Caco-2 (cell line): Measurements from ENCODE around the gene MYO15A. TPM values are rescaled to one million over a fixed set of nuclear protein-coding genes. Genes with fewer than 3 reads are reported as not detected.

Source experiments
- BruUV-seq: library from RNA; stranded (reverse); fragments of 400-500 nt; replicated peaks from 2 replicates; lab custom pipeline; 2021; lab: Mats Ljungman, UMichigan
- CTCF ChIA-PET: fragments of 300-600 bp; sonication (Branson Sonifier 250); formaldehyde crosslinking; loops from one replicate; lab custom pipeline; 2022; ENCODE audit warnings: antibody characterized with exemption; lab: Charles Lee
- POLR2A ChIA-PET: fragments of 300-600 bp; sonication (Branson Sonifier 250); formaldehyde crosslinking; loops from one replicate; lab custom pipeline; 2022; ENCODE audit warnings: antibody characterized with exemption; lab: Charles Lee
- DNase-seq, 2 experiments: peaks; one replicate each; pipeline versions ENCODE4 v3.0.0 to v3.0.0-alpha.2; 2020 to 2022
- H3K27me3 ChIP-seq: replicated peaks from 2 replicates; pipeline ENCODE4 v1.6.0; 2011; ENCODE audit warnings: low read length; ENCODE audit not compliant: control insufficient read depth, insufficient read depth
- H3K36me3 ChIP-seq: 2 replicates; pipeline ENCODE4 v1.5.1; 2011; ENCODE audit warnings: low read length; ENCODE audit not compliant: control insufficient read depth, insufficient read depth
- H3K4me1 ChIP-seq: fragments of 250-450 bp; sonication (Bioruptor Pico); 2 replicates; pipeline ENCODE4 v1.5.1; 2020; ENCODE audit warnings: mild to moderate bottlenecking
- H3K4me3 ChIP-seq: 2 replicates; pipeline ENCODE4 v1.5.1; 2011; ENCODE audit warnings: low read depth, mild to moderate bottlenecking, control low read depth, low read length
- H3K9me3 ChIP-seq: fragments of 250-450 bp; sonication (Bioruptor Pico); 2 replicates; pipeline ENCODE4 v1.5.1; 2020; ENCODE audit warnings: mild to moderate bottlenecking, moderate library complexity
- H3K27ac Mint-ChIP-seq: one replicate; pipeline ENCODE4 v1.8.0; 2022; ENCODE audit warnings: mixed read lengths; ENCODE audit not compliant: unreplicated experiment
- H3K27me3 Mint-ChIP-seq: one replicate; pipeline ENCODE4 v1.8.0; 2022; ENCODE audit warnings: mixed read lengths; ENCODE audit not compliant: insufficient read depth, unreplicated experiment
- H3K36me3 Mint-ChIP-seq: one replicate; pipeline ENCODE4 v1.8.0; 2022; ENCODE audit warnings: mild to moderate bottlenecking, mixed read lengths; ENCODE audit not compliant: insufficient read depth, unreplicated experiment
- H3K4me1 Mint-ChIP-seq: one replicate; pipeline ENCODE4 v1.8.0; 2022; ENCODE audit warnings: low read depth, mixed read lengths; ENCODE audit not compliant: unreplicated experiment
- H3K4me3 Mint-ChIP-seq: one replicate; pipeline ENCODE4 v1.8.0; 2022; ENCODE audit warnings: mild to moderate bottlenecking, moderate library complexity, mixed read lengths; ENCODE audit not compliant: unreplicated experiment
- H3K9me3 Mint-ChIP-seq: one replicate; pipeline ENCODE4 v1.8.0; 2022; ENCODE audit warnings: mixed read lengths; ENCODE audit not compliant: unreplicated experiment
- CTCF ChIP-seq, 2 experiments: fragments of 200-600 bp in 1 of 2; IDR thresholded peaks; 1 replicate in 1 of 2; 2 replicates in 1 of 2; pipeline versions ENCODE4 v1.5.1 to v1.8.0; 2011 to 2022; ENCODE audit warnings: antibody characterized with exemption in 1 of 2, control low read depth in 1 of 2, inconsistent platforms in 1 of 2, low read depth in 1 of 2, low read length in 1 of 2, mild to moderate bottlenecking in 1 of 2, moderate library complexity in 1 of 2; ENCODE audit not compliant: insufficient read depth in 1 of 2, severe bottlenecking in 1 of 2, unreplicated experiment in 1 of 2
- intact Hi-C: fragments of 100-400 bp; cut with micrococcal nuclease; formaldehyde crosslinking; loops from one replicate; pipeline ENCODE4 v1.10.0; 2022; ENCODE audit not compliant: unreplicated experiment
- total RNA-seq: library from RNA; stranded (reverse); gene quantifications from 2 replicates; pipeline ENCODE4 v1.2.3, GENCODE V29; 2022

The MYO15A gene
- total RNA-seq, 1 experiment from 2014 or later, result not detected

- no peak overlapping the region for H3K27ac Mint-ChIP-seq
- no peaks in the 10 kb centered on the region for H3K27me3 Mint-ChIP-seq
These were observed 7.9 kb upstream of the MYO15A start for GRCh38 chr17:18100616-18101015.

DNA sequence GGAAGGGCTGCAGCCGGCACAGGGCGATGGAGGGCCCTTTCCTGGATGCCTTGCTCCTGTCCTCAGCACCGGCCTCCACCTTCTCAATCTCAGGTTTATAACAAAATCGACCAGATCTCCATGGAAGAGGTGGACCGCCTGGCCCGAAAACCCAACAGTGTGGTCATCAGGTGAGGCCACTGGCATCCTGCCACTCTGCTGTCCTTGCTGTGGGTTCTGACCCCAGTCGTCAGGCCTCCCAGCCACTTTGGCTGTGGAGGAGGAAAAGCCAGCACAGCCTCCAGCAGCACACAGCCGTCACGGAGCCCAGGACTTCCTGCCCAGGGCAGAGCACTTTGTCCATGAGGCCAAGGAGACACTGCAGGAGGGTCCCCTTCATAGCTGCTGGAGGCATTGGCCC is 6.7 kb upstream of the MYO15A start:
- Mint-ChIP-seq H3K27ac (no peak overlapping the region), H3K27me3 (no peaks in the 10 kb centered on the region), H3K9me3 (no peaks in the 10 kb centered on the region), H3K4me1 (no peaks in the 10 kb centered on the region), H3K36me3 (peaks cover under 1% of the 10 kb centered on the region), H3K4me3 (no peak overlapping the region)
- no peaks in the 10 kb centered on the region for H3K27me3 ChIP-seq
- ChIA-PET POLR2A (interaction anchor here (0.7 kb wide), 1 partner anchor 228 kb away, joined by 3 read pairs; no protein-coding TSS in a partner anchor), CTCF (interaction anchor here (0.5 kb wide), 1 partner anchor 71 kb away, joined by 5 read pairs; no protein-coding TSS in a partner anchor)
- no peak for TF ChIP-seq CTCF (IDR thresholded peaks at IDR 0.05; ENCODE audit: insufficient read depth in 1 of 2, low read depth in 1 of 2, low read length in 1 of 2, severe bottlenecking in 1 of 2, unreplicated experiment in 1 of 2)
- no peak for DNase-seq
- no peaks in the 10 kb centered on the region for H3K9me3 ChIP-seq
- H3K4me3 ChIP-seq, result no peak overlapping the region
- peaks cover 2% of the 10 kb centered on the region for H3K36me3 ChIP-seq
- no TSS peak for BruUV-seq
- intact Hi-C loops, result no loop called here
- no peaks in the 10 kb centered on the region for H3K4me1 ChIP-seq

More at GRCh38 chr17:18100616-18101015, 7.9 kb upstream of the MYO15A start:
- intact Hi-C loops, result no loop called here
- peaks cover 10% of the 10 kb centered on the region for H3K36me3 Mint-ChIP-seq
- H3K4me1 Mint-ChIP-seq, result no peaks in the 10 kb centered on the region
- POLR2A ChIA-PET, result no interaction called here
- CTCF ChIA-PET, result no interaction called here
- Histone ChIP-seq H3K27me3 (no peaks in the 10 kb centered on the region), H3K4me3 (no peak overlapping the region), H3K36me3 (peaks cover 2% of the 10 kb centered on the region), H3K4me1 (no peaks in the 10 kb centered on the region), H3K9me3 (no peaks in the 10 kb centered on the region)
- DNase-seq, result no peak
- no TSS peak for BruUV-seq
- H3K9me3 Mint-ChIP-seq, result no peaks in the 10 kb centered on the region
- no peak overlapping the region for H3K4me3 Mint-ChIP-seq
- no peak for TF ChIP-seq CTCF (IDR thresholded peaks at IDR 0.05; ENCODE audit: insufficient read depth in 1 of 2, low read depth in 1 of 2, low read length in 1 of 2, severe bottlenecking in 1 of 2, unreplicated experiment in 1 of 2)

GRCh38 chr17:18102640-18103039 is 5.9 kb upstream of the MYO15A start:
- ChIA-PET CTCF (no interaction called here), POLR2A (interaction anchor here (0.7 kb wide), 1 partner anchor 229 kb away, joined by 3 read pairs; no protein-coding TSS in a partner anchor)
- intact Hi-C loops, result no loop called here
- no peaks in the 10 kb centered on the region for H3K27me3 Mint-ChIP-seq
- no peaks in the 10 kb centered on the region for H3K4me1 ChIP-seq
- H3K27me3 ChIP-seq, result no peaks in the 10 kb centered on the region
- no peaks in the 10 kb centered on the region for H3K4me1 Mint-ChIP-seq
- H3K36me3 Mint-ChIP-seq, result peaks cover 8% of the 10 kb centered on the region
- no TSS peak for BruUV-seq
- no peaks in the 10 kb centered on the region for H3K9me3 Mint-ChIP-seq
- TF ChIP-seq CTCF (IDR thresholded peaks at IDR 0.05; ENCODE audit: insufficient read depth in 1 of 2, low read depth in 1 of 2, low read length in 1 of 2, severe bottlenecking in 1 of 2, unreplicated experiment in 1 of 2), result no peak
- H3K4me3 Mint-ChIP-seq, result no peak overlapping the region
- H3K9me3 ChIP-seq, result no peaks in the 10 kb centered on the region
- no peak overlapping the region for H3K27ac Mint-ChIP-seq
- H3K4me3 ChIP-seq, result no peak overlapping the region
- peaks cover 2% of the 10 kb centered on the region for H3K36me3 ChIP-seq
- no peak for DNase-seq
